Body of pancreas (tissue), 4 donors: ENCODE results near the gene UNC93A.

Experiments used
- CTCF ChIP-seq, 7 experiments: fragments of 450-650 bp in 4 of 7; fragments of 200-600 bp in 3 of 7; sonication (generic) in 3 of 7; IDR thresholded peaks; one replicate each; pipeline ENCODE4 v1.5.1; 2016 to 2019; ENCODE audit warnings: antibody characterized with exemption in 7 of 7
- POLR2A ChIP-seq, 3 donors: fragments of 450-650 bp; IDR thresholded peaks; one replicate each; pipeline ENCODE4 v1.6.1; 2016; ENCODE audit warnings: antibody characterized with exemption in 3 of 3, mild to moderate bottlenecking in 2 of 3

- no peak for TF ChIP-seq POLR2A (IDR thresholded peaks at IDR 0.05)
- TF ChIP-seq CTCF (IDR thresholded peaks at IDR 0.05): no peak
Measured at GRCh38 chr6:167296902-167297301, 5.8 kb downstream of the UNC93A start.
